HEK293 (cell line): ENCODE data around the gene CRELD1.

ENCODE experiments used
- GLIS1 ChIP-seq: fragments of 450-650 bp; formaldehyde crosslinking; IDR thresholded peaks from 2 replicates; pipeline ENCODE4 v1.5.1; 2016; ENCODE audit warnings: missing biosample characterization, missing genetic modification characterization
- INSM2 ChIP-seq: fragments of 450-650 bp; formaldehyde crosslinking; IDR thresholded peaks from 2 replicates; pipeline ENCODE4 v1.5.1; 2016; ENCODE audit warnings: missing biosample characterization, missing genetic modification characterization
- KLF10 ChIP-seq: fragments of 450-650 bp; IDR thresholded peaks from 2 replicates; pipeline ENCODE4 v1.5.1; 2018; ENCODE audit warnings: missing biosample characterization, mild to moderate bottlenecking, missing genetic modification characterization
- MEIS1 ChIP-seq: sonication (generic); formaldehyde crosslinking; IDR thresholded peaks from 2 replicates; pipeline ENCODE4 v1.8.1; 2022; ENCODE audit warnings: missing genetic modification reagents, mild to moderate bottlenecking, borderline replicate concordance
- PATZ1 ChIP-seq: fragments of 450-650 bp; formaldehyde crosslinking; IDR thresholded peaks from 2 replicates; pipeline ENCODE4 v1.5.1; 2016; ENCODE audit warnings: missing biosample characterization, missing genetic modification characterization
- PRDM1 ChIP-seq: fragments of 450-650 bp; formaldehyde crosslinking; IDR thresholded peaks from 2 replicates; pipeline ENCODE4; 2016; ENCODE audit warnings: missing biosample characterization, missing genetic modification characterization
- REPIN1 ChIP-seq: fragments of 450-650 bp; formaldehyde crosslinking; IDR thresholded peaks from 2 replicates; pipeline ENCODE4 v1.5.1; 2017; ENCODE audit warnings: missing biosample characterization, missing genetic modification characterization, low read depth
- SETDB1 ChIP-seq: IDR thresholded peaks from one replicate; pipeline ENCODE4 v1.6.1; 2017; ENCODE audit warnings: mild to moderate bottlenecking, low read length, moderate library complexity, mixed read lengths; ENCODE audit not compliant: insufficient read length
- SP3 ChIP-seq: fragments of 450-650 bp; formaldehyde crosslinking; IDR thresholded peaks from 2 replicates; pipeline ENCODE4 v1.5.1; 2016; ENCODE audit warnings: missing biosample characterization, missing genetic modification characterization
- YY2 ChIP-seq: fragments of 450-650 bp; formaldehyde crosslinking; IDR thresholded peaks from 2 replicates; pipeline ENCODE4 v1.5.1; 2016; ENCODE audit warnings: missing biosample characterization, missing genetic modification characterization
- ZBTB17 ChIP-seq: fragments of 450-650 bp; formaldehyde crosslinking; IDR thresholded peaks from 2 replicates; pipeline ENCODE4 v1.5.1; 2016; ENCODE audit warnings: missing biosample characterization, missing genetic modification characterization
- ZBTB21 ChIP-seq: fragments of 450-650 bp; formaldehyde crosslinking; IDR thresholded peaks from 2 replicates; pipeline ENCODE4 v1.5.1; 2017; ENCODE audit warnings: missing biosample characterization, missing genetic modification characterization
- ZBTB26 ChIP-seq: fragments of 450-650 bp; formaldehyde crosslinking; optimal IDR thresholded peaks from 2 replicates; pipeline ENCODE3; 2016; ENCODE audit warnings: missing biosample characterization, mild to moderate bottlenecking, missing genetic modification characterization
- ZBTB48 ChIP-seq: fragments of 450-650 bp; formaldehyde crosslinking; IDR thresholded peaks from 2 replicates; pipeline ENCODE4 v1.5.1; 2016; ENCODE audit warnings: missing biosample characterization, missing genetic modification characterization
- ZBTB8A ChIP-seq: fragments of 450-650 bp; formaldehyde crosslinking; IDR thresholded peaks from 2 replicates; pipeline ENCODE4 v1.5.1; 2016; ENCODE audit warnings: missing biosample characterization, missing genetic modification characterization
- ZNF146 ChIP-seq: fragments of 450-650 bp; formaldehyde crosslinking; IDR thresholded peaks from 2 replicates; pipeline ENCODE4 v1.5.1; 2016; ENCODE audit warnings: missing biosample characterization, missing genetic modification characterization
- ZNF174 ChIP-seq: fragments of 450-650 bp; formaldehyde crosslinking; IDR thresholded peaks from 2 replicates; pipeline ENCODE4 v1.5.0; 2017; ENCODE audit warnings: missing biosample characterization, mild to moderate bottlenecking, missing genetic modification characterization
- ZNF175 ChIP-seq: fragments of 450-650 bp; formaldehyde crosslinking; IDR thresholded peaks from 2 replicates; pipeline ENCODE4 v1.5.1; 2016; ENCODE audit warnings: missing biosample characterization, missing genetic modification characterization
- ZNF2 ChIP-seq: fragments of 450-650 bp; formaldehyde crosslinking; IDR thresholded peaks from 2 replicates; pipeline ENCODE4 v1.5.1; 2016; ENCODE audit warnings: missing biosample characterization, missing genetic modification characterization
- ZNF266 ChIP-seq: fragments of 450-650 bp; formaldehyde crosslinking; IDR thresholded peaks from 2 replicates; pipeline ENCODE4 v1.5.1; 2016; ENCODE audit warnings: missing biosample characterization, missing genetic modification characterization, low read depth
- ZNF416 ChIP-seq: fragments of 450-650 bp; formaldehyde crosslinking; IDR thresholded peaks from 2 replicates; pipeline ENCODE4 v1.5.1; 2016; ENCODE audit warnings: missing biosample characterization, missing genetic modification characterization
- ZNF501 ChIP-seq: fragments of 450-650 bp; formaldehyde crosslinking; IDR thresholded peaks from 2 replicates; pipeline ENCODE4 v1.5.1; 2016; ENCODE audit warnings: missing biosample characterization, missing genetic modification characterization
- ZNF521 ChIP-seq: fragments of 450-650 bp; formaldehyde crosslinking; IDR thresholded peaks from 2 replicates; pipeline ENCODE4 v1.5.1; 2017; ENCODE audit warnings: missing biosample characterization, mild to moderate bottlenecking, missing genetic modification characterization
- ZNF529 ChIP-seq: fragments of 450-650 bp; formaldehyde crosslinking; IDR thresholded peaks from 2 replicates; pipeline ENCODE4 v1.5.1; 2017; ENCODE audit warnings: missing genetic modification characterization, missing biosample characterization; ENCODE audit not compliant: insufficient replicate concordance
- ZNF530 ChIP-seq: fragments of 450-650 bp; formaldehyde crosslinking; IDR thresholded peaks from 2 replicates; pipeline ENCODE4 v1.5.1; 2016; ENCODE audit warnings: low read depth, missing biosample characterization, missing genetic modification characterization
- ZNF555 ChIP-seq: fragments of 450-650 bp; formaldehyde crosslinking; conservative IDR thresholded peaks from 2 replicates; pipeline ENCODE4 v1.5.1; 2017; ENCODE audit warnings: missing biosample characterization, mild to moderate bottlenecking, missing genetic modification characterization, inconsistent platforms
- ZNF600 ChIP-seq: fragments of 450-650 bp; formaldehyde crosslinking; IDR thresholded peaks from 2 replicates; pipeline ENCODE4 v1.5.1; 2016; ENCODE audit warnings: missing biosample characterization, missing genetic modification characterization
- ZNF670 ChIP-seq: fragments of 450-650 bp; formaldehyde crosslinking; IDR thresholded peaks from 2 replicates; pipeline ENCODE4 v1.5.1; 2016; ENCODE audit warnings: missing biosample characterization, missing genetic modification characterization, low read depth
- ZNF692 ChIP-seq: fragments of 450-650 bp; formaldehyde crosslinking; IDR thresholded peaks from 2 replicates; pipeline ENCODE4 v1.5.1; 2016; ENCODE audit warnings: missing biosample characterization, missing genetic modification characterization
- ZNF76 ChIP-seq: fragments of 450-650 bp; formaldehyde crosslinking; IDR thresholded peaks from 2 replicates; pipeline ENCODE4; 2016; ENCODE audit warnings: low read depth, missing biosample characterization, missing genetic modification characterization, borderline replicate concordance
- ZNF777 ChIP-seq: fragments of 450-650 bp; formaldehyde crosslinking; IDR thresholded peaks from 2 replicates; pipeline ENCODE4 v1.5.1; 2017; ENCODE audit warnings: missing biosample characterization, missing genetic modification characterization, borderline replicate concordance
- ZNF792 ChIP-seq: fragments of 450-650 bp; formaldehyde crosslinking; IDR thresholded peaks from 2 replicates; pipeline ENCODE4 v1.5.1; 2016; ENCODE audit warnings: missing biosample characterization, missing genetic modification characterization
- ZSCAN23 ChIP-seq: fragments of 450-650 bp; formaldehyde crosslinking; IDR thresholded peaks from 2 replicates; pipeline ENCODE4 v1.5.1; 2016; ENCODE audit warnings: missing biosample characterization, missing genetic modification characterization
- ZSCAN5A ChIP-seq: fragments of 450-650 bp; formaldehyde crosslinking; IDR thresholded peaks from 2 replicates; pipeline ENCODE4 v1.5.1; 2016; ENCODE audit warnings: missing biosample characterization, missing genetic modification characterization

Gene CRELD1

GRCh38 chr3:9933561-9934234 is at the start of gene CRELD1 (continued):
- TF ChIP-seq INSM2 (tag by site-specific recombination) (no peak), ZBTB21 (peak; percentile 48; the same call in 1 of the 2 replicates), PRDM1 (tag by site-specific recombination) (no peak), ZNF2 (tag by site-specific recombination) (peak; percentile 41; the same call in 1 of the 2 replicates), ZNF416 (tag by site-specific recombination) (no peak), ZNF175 (tag by site-specific recombination) (no peak), ZNF529 (tag by site-specific recombination) (no peak), ZNF76 (peak; percentile 21; the same call in 1 of the 2 replicates), ZNF521 (no peak), ZNF555 (no peak), KLF10 (peak; percentile 79), ZNF777 (tag by site-specific recombination) (no peak), ZBTB48 (tag by site-specific recombination) (peak; percentile 75), GLIS1 (tag by site-specific recombination) (peak; percentile 74), ZBTB17 (tag by site-specific recombination) (peak; percentile 40; the same call in 1 of the 2 replicates), ZNF792 (no peak), ZBTB26 (tag by site-specific recombination) (no peak), YY2 (tag by site-specific recombination) (no peak; the same call in 1 of the 2 replicates), ZNF600 (tag by site-specific recombination) (peak; percentile 33; the same call in 1 of the 2 replicates), ZNF692 (peak; percentile 99), ZSCAN5A (tag by site-specific recombination) (no peak), PATZ1 (tag by site-specific recombination) (peak; percentile 10; the same call in 1 of the 2 replicates), ZBTB8A (tag by site-specific recombination) (no peak), ZNF174 (tag by site-specific recombination) (no peak), SETDB1 (no peak), ZNF530 (tag by site-specific recombination) (no peak), MEIS1 (CRISPR knock-in tag) (no peak), ZNF146 (tag by site-specific recombination) (no peak; the same call in 1 of the 2 replicates), ZNF501 (tag by site-specific recombination) (no peak), REPIN1 (tag by site-specific recombination) (0 out of 2 replicates have a peak, but pooled peaks have one; percentile 25), ZNF670 (tag by site-specific recombination) (no peak), ZSCAN23 (no peak), ZNF266 (tag by site-specific recombination) (no peak), SP3 (tag by site-specific recombination) (peak; percentile 92)
